GF-D8 (cell line): ENCODE data around the gene FAM222A.

Experiments
- DNase-seq: peaks from one replicate; lab custom pipeline; 2025; lab: John Stamatoyannopoulos, UW

Gene FAM222A

DNA sequence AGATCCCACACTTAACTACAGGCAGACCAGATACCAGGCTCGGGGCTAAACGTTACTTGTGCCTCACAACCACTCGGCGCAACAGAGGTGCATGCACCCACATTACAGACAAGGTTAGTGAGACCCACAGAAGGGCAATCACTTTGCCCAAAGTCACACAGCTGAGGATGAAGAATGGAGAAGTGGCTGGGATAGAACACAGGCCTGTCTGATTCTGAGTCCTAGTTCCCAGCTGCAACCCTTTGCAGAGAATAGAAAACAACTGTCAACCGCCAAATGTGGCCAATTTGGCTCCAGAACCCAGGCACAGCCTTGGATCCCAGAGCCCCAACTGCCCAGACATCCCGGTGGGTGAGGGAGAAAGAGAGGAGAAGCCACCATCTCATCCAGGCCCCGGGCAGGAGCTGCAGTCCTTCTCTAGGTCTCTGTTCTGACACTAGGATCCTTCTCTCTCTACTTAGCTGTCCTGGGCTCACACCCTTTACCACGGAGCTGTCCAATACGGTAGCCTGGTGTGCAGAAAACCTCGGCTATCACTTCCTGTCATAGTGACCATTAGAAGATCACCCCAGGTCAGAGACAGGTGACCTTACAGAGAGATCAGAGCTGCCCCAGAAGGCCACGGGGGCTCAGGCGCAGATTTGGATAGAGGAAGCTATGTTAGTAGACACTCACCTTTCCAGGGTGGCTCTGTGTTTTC, 59.1 kb downstream of the FAM222A start:
- no peak for DNase-seq

DNA sequence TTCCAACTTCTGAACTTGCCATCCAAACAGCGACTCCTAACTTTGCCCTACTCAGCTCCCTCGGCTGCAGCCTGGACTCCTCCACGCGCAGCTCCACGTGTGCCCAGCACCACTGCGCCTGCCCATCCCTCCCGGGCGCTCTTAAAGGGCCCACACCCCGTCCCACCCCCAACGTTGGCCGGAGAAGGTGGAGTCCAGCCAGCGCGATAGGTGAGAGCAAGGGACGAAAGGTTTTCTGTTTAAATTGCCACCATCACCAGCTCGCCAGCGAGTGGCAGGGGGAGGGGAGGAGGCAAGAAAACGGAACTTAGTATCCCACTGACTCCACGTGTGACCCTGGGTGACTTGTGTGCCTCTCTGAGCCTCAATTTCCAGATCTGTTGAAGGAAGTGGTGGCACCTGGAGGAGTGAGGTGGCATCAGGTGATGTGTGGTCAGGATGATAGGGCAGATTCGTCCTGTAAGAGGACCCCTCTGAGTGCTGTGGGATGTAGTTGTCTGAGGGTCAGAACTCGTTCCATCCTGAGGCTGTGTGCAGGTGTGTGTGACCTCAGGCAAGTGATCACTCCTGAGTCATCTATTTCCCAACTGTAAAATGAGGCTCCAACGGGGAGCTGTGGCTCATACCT, 59.9 kb downstream of the FAM222A start:
- DNase-seq = no peak

DNA sequence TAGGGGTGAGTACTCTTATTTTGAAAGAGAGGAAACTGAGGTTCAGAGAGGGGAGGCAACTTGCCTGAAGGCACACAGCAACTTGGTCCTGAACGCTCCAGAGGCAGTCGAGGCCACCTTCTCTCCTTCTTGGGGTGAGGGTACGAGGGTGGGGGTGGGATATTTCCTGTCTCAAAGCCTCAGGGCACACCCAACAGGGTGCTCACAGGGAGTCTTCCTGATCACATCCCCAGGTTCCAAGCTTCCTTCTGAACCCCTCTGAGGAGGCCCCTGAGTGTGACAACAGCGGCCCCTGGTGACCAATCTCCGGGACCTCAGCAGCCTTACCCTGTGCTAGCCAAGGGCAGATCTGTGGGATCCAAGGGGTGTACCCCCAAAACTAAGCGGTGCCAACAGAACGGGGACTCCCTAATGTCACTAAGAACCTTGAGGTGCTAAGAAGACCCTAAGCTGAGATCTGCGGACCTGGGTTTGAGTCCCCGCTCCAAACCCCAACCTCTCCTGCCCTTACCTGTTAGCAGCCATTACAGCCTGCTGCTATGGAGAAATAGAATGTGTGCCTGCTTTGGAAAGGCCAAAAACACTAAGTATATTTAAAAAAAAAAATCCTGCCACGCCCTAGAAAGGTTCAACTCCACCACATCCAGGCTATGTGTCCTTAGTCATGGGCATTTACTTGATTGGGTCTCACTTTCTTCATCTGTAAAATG, 61.7 kb downstream of the FAM222A start:
- DNase-seq = no peak

DNA sequence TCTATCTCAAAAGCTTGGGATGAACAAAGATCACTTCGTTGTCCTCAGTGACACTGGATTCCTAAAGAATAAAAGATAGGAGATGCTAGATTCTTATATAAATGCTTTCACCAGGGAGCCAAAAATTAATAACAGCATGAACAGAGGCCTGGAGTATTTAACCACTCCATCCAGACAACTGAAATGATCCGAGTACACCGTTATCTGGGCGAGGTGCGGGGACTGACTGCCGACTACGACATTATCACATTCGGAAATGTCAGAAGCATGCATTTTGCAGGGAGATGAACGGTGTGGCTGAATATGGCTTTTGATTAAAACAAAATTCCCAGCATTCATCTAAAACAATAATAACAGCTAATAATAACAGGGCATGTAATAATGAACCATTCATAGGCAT, 63.0 kb downstream of the FAM222A start:
- DNase-seq = no peak

DNA sequence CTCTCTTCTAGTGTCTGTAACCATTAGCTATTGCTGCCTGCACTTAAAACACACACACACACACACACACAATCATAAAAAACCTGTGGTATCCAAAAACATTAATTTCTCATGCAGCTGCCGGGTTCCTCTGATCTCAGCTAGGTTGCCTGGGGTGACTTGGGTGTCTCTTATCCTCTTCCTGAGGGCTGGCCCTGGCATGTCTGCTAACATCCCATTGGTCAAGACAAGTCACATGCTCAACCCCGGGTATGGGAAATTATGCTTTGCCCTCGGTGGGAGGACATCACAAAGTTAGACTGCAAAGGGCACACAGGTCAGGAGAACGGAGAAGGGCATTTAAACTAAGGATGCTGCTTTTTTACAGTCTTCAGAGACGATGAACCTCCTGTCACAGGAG, 63.9 kb downstream of the FAM222A start:
- no peak for DNase-seq

DNA sequence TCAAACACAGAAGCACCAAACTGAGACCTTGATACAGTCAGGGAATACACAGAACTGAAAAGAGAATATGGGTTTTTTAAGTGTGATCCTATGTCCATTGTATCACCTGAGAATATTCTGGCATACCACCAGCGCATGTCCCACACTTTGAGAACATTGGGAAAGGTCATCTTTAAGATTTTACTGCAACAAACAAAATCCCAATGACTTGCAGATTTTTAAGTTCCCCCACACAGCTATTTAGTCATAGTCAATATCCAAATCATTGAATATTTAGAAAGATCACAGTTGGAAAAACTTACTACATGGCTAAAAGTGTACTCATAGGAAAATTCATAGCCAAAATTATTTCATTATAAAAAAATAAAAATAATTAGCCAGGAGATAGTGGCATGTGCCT, 65.1 kb downstream of the FAM222A start:
- no peak for DNase-seq

DNA sequence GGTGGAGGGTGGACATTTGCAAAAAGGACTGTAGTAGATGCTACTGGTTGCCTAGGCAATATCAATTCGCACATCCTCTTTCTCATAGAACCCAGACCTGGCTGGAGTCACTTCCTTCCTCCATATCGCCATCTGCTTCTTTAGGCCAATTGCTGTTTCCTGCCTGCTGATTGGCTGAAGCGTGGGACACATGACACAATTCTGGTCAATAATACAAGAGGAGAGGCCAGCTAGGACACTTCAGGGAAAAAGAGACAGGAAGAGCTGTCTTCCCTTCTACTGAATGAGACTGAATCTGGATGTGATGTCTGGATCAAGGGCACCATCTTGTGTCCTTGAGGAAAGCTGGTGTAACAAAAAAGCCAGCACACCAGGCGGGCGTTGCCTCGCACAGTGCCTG, 65.8 kb downstream of the FAM222A start:
- no peak for DNase-seq

DNA sequence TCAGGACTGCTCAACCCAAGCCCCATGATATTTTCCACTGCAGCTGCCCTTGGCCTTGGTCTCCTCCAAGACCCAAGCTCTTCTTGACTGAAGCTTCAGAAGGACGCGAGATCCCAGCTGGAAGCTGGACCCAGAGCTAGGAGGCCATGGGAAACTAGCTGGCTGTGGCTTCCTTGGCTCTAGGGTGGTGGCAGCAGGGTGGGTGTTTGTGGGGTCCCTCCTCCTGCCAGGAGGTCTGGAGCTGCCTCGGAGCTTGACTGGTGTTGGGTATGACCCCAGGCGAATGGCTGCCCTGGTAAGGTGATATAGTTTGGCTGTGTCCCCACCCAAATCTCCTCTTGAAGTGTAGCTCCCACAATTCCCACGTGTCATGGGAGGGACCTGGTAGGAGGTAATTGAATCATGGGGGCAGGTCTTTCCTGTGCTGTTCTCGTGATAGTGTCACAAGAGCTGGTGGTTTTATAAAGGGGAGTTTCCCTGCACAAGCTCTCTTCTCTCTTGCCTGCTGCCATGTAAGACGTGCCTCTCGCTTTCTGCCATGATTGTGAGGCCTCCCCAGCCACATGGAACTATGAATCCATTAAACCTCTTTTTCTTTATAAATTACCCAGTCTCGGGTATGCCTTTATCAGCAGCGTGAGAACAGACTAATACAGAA, 68.2 kb downstream of the FAM222A start:
- DNase-seq = no peak

DNA sequence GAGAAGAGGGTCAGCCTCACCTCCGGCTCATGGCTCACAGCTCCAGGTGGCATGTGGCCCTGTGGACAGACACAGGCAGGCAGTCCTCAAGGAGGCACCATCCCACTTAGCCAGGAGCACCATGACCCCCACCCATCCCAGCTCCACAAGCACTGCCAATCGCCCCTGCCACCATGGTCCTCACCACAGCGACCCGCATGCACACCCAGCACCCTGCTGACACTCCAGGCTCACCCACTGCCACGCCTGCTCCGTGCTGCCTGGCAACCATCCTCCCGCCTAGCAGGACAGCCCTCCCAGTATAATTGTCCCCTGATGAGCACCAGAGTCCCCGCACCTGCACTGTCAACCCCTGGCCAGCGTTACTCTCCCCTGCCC, 68.7 kb downstream of the FAM222A start:
- no peak for DNase-seq

DNA sequence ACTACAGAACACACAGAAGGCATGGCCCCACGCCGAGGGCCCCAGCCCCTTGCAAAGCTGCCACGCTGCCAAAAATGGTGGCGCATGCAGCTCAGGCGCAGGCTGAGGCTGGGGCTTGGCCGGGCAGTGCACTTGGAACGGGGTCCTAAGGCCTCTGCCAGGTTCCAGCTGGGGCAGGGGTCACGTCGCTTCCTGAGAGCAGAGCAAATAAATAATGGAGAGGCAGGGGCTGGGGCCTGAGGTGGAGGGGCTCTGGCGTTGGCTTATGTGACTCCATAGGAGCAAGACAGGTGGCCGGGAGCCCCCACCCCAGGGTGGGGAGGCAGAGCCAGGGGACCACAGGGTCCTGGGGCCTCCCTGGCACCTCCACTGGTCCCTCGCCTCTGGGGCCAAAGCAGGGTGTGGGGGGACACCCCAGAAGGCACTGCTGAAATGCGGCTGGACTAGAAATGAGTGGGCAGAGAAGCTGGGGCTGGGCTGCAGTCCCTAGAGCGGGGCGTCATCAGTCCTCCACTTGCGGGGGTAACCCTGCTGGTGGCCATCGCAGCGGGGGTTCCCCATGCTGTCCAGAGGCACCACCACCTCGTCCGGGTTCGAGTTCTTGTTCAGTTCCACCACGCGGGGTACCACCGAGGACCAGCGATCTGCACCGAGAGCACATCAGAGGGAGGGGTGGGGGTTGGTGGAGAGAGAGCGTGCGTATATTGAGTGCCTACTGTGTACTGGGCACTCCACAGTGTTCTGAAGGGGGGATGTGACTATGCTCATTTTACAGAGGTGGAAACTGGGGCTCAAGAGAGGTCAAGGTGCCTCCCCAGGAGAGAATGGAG, 69.7 kb downstream of the FAM222A start:
- no peak for DNase-seq

DNA sequence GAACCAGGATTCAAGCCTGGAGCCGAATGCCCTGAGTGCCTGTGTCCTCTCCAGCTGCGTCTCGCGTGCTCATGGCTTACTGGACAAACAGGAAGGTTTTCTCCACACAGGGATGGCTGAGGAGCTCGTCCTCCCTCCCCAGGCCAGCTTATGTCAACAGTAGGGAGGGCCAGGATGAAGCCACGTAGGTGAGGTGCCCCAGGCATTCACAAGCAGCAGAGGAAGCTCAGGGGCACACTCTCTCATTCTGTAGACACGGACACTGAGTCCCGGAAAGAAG, 70.3 kb downstream of the FAM222A start:
- no peak for DNase-seq

DNA sequence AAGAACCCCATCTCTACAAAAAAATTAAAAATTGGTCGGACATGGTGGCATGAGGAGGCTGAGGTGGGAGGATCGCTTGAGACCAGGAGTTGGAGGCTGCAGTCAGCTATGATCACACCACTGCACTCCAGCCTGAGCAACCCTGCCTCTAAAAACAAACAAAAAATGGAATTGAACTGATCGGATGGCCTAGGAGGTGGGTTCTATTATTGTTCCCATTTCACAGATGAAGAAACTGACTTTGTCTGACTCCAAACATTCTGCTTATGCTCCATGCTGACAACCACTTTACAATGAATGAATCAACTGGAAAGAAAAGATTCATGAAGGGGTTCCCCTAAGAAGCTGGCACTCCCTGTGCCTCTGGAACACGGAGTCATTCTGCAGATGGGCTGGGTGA, 72.2 kb downstream of the FAM222A start:
- no peak for DNase-seq

DNA sequence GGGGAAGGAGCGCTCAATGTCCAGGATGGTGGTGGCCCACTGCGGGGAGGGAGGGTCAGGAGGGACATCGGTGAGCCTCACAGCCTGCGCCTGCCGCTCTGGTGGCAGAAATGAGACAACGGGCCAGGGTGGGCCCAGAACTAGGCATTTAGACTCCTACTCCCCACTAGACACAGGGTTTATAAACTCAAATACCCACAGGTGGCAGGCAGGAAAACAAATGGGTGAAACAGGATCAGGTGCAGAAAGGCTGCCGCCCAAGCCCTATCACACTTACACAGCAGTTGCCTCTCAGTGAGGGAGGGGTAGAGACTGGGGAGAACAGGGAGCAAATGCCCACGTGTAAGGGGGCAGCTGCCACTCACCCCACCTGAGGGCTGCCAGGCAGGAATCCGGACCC, 73.2 kb downstream of the FAM222A start:
- no peak for DNase-seq

DNA sequence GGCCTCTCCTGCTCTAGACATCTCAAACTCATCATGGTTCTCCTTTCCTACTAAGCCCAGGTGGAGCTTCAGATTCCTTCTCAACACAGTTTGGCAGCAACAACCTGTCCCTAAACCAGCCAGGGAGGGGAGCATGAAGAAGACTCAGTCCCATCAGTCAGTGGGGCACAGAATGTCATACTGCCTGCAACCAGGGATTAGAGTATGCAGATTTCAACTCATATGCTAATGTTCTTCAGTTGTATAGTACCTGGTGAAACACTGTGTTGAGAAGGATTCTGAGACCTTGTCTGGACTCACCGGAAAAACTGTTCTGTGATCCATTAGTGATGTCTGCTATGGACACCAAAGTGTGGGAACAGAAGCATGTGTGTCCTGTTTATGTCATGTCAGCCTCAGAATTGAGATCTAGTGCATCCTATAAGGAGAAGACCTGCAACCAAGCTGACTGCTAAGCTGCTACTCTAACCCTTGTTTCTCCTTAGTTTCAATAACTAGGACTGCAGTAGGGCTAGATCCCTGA, 76.0 kb downstream of the FAM222A start:
- no peak for DNase-seq

DNA sequence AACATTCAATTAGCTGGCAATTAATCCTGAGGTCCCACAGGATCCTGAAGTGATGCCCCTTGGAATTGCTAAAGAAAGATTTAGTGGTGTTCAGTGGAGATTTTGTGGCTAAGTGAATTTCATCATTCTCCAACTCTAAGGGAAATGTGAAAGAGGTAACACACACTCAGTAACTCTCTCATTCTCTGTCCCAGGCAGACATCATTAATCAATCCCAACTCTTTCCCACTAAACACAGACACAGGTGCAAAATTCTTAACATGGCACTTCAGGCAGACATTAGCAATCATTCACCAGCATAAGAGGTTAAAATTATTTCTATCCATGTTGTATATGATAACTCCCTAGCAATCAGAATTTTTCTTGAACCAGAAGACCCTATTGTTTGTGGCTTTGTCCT, 79.4 kb downstream of the FAM222A start:
- no peak for DNase-seq

DNA sequence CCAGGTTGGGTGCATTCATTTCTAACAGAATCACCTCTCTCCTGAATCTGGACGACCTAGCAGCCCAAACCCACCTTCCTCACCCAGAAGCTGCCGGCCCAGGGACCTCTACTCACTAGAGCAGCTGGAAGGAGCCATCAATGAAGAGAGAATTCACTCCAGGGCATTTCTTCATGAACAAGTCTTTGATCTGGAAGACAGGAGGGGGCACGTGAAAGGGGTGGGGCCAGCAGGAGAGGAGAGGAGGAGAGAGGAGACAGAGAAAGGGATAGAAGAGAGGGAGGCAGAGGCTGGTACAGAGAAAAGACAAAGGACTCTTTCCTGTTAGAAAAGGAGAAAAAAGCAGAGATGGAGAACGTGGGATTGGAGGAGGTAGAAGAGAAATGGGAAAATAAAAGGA, 79.8 kb downstream of the FAM222A start:
- no peak for DNase-seq

DNA sequence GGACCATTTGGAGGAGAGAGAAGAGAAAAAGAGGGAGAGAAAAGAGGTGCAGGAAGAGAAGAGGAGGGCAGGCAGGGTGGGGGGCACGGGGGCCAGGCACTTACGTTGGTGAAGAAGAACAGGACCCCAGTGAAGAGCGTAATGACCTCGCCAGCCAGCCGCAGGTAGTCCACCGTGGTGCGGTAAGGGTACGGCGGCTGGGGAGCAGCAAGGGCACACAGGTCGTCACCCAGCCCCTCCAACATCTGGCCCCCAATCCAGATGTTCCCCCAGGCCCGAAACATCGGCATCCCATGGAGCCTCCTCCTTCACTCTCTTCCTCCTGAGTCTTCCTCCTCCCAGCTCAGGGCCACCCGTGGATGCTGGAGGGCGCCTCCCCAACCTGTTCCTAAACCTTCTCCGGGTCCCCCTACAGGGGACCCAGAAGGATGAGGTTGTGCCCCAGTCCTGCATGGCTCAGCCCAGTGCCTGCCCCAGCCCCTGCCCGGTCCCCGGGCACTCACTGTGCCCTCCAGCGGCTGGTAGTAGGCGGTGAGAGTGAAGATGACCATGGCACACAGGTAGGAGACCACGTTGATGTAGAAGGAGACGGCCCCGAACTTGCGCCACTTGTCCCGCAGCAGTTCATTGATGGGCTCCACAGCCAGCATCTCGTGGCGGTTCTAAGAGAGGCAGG, 80.3 kb downstream of the FAM222A start:
- DNase-seq = no peak

DNA sequence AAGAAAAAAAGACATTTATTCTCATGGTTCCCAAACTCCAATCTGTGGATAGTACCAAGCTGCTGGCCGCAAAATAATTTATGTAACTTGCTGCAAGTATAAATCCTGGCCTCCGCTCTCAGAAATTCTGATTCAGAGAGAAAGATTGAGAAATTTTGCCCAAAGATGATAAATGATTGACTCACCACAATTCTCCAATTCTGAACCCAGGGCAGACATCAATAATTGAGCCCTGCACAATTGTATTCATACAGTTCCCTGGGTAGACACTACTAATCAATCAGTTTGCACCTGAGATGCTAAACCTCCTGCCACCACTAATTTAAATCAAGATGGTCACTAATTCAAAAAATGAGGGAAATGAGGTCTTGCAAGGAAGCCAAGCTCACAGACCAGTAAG, 81.4 kb downstream of the FAM222A start:
- DNase-seq = no peak

DNA sequence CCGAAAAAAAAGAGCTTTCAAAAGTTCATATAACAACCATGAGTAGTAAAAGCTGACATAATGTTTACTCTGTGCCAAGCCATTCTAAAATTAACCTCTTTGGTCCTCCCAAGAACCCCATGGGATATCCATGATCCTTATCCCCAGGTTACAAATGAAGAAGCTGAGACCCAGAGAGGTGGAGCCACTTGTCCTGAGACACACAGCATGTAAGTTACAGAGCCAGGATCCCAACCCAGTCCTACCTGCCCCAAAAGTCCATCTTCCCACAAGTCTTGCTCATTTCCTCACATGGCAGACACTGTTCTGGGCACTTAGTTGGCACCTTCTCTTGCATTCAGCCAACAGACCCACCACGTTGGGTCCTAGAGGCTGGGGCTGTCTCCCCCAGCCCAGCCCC, 82.4 kb downstream of the FAM222A start:
- no peak for DNase-seq

DNA sequence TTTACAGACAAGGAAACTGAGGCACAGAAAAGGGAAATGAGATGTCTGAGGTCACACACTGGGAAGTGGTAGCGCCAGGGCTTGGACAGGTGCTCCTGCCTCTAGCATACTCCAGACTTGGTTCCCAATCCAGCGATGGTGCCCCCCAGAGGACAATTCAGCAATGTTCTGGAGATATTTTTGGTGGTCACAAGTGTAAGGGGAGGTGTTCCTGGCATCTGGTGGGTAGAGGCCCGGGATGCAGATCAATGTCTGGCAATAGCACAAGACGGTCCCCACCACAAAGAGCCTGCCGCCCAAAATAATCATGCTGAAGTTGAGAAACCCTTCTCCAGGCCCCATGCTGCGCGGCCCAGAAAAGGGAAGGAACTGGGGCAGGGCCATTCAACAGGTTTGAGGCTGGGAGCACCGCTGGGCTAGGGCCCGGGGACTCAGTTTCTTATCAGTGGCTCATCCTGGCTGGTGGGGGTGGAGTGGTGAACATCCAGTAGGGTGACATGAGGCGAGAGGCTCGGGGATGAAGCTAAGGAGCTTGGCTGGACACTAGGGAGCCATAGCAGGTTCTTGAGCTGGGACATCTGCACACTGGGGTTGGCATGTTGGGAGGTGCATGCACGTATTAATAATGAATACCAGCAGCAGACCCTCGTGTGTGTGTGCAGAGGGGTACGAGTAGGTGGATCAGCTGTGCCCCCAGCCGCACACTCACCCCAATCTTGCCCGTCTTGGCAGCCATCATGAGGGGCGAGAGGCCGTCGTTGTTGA, 84.5 kb downstream of the FAM222A start:
- DNase-seq = no peak

DNA sequence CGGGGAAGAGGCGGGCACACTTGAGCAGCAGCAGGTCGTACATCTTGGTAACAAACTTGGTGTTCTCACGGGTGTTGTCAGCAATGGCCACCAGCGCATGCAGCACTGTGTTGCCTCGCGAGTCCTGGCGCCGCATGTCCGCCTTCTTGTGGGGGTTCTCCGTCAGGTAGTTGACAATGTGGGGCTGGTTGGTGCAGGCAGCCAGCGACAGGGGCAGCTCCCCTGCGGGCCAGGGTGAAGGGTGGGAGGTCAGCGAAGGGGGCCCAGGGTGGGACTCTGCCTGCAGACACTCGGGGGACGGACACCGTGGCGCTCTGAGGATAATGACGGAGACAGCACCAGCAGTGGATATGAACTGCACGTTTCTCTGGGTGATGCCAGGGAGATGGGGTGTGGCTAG, 85.1 kb downstream of the FAM222A start:
- no peak for DNase-seq
